HFFc6 (cell line): ENCODE measurements around the gene RAB40C. TPM values are rescaled to one million over a fixed set of nuclear protein-coding genes. Genes with fewer than 3 reads are reported as not detected.

Experiments used
- DNase-seq: peaks from one replicate; pipeline ENCODE4 v3.0.0-alpha.2; 2018
- H3K27ac Mint-ChIP-seq: 2 replicates; pipeline ENCODE4 v1.8.0; 2020; ENCODE audit warnings: mild to moderate bottlenecking, mixed read lengths
- H3K27me3 Mint-ChIP-seq: 2 replicates; pipeline ENCODE4 v1.8.0; 2021; ENCODE audit warnings: mild to moderate bottlenecking, moderate library complexity, mixed read lengths; ENCODE audit not compliant: insufficient read depth
- H3K36me3 Mint-ChIP-seq: 2 replicates; pipeline ENCODE4 v1.8.0; 2021; ENCODE audit warnings: low read depth, mixed read lengths
- H3K4me1 Mint-ChIP-seq: 2 replicates; pipeline ENCODE4 v1.8.0; 2020; ENCODE audit warnings: low read depth, mixed read lengths
- H3K4me3 Mint-ChIP-seq: 2 replicates; pipeline ENCODE4 v1.8.0; 2020; ENCODE audit warnings: mild to moderate bottlenecking, moderate library complexity, mixed read lengths
- H3K9me3 Mint-ChIP-seq: 2 replicates; pipeline ENCODE4 v1.8.0; 2020; ENCODE audit warnings: mild to moderate bottlenecking, mixed read lengths
- total RNA-seq, 6 experiments: library from RNA; stranded (reverse); fragmentation: NEBNext Ultra II Directional; extraction: Animal tissue kit (Norgen Biotek cat#: 25700); gene quantifications; 2 replicates in 1 of 6; 3 replicates in 5 of 6; pipeline ENCODE4 v1.2.3, GENCODE V29; 2021
- TF ChIP-seq, protein P1 (sequence below): fragments of 200-600 bp; sonication (generic); IDR thresholded peaks from 2 replicates; pipeline ENCODE4 v1.5.0; 2021; ENCODE audit warnings: antibody characterized with exemption, mild to moderate bottlenecking

RAB40C gene
- total RNA-seq, 6 experiments from 2014 or later, result 11.3 to 14.8 (median 12.2) TPM

DNA sequence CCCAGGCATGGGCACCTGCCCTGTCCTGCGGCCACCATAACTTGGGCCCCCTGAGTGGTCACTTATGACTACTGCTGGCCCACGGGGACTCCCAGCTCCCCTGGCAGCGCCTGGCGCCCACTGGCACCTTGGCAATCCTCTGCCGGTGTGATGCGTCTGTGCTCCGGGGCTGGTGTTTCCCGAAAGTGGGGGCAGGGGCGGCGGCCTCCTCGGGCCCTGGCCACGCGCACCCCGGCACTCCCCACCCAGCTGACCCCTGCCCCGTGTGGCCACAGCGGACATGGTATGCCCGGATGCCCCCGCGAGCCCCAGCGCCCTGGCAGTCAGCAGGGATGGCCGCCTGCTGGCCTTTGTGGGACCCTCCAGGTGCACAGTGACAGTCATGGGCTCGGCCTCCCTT, 67.6 kb downstream of the RAB40C start:
- no peaks in the 10 kb centered on the region for H3K36me3 Mint-ChIP-seq
- H3K27ac Mint-ChIP-seq, result no peak overlapping the region
- no peaks in the 10 kb centered on the region for H3K9me3 Mint-ChIP-seq
- DNase-seq, result no peak
- no peaks in the 10 kb centered on the region for H3K27me3 Mint-ChIP-seq
- H3K4me3 Mint-ChIP-seq, result no peak overlapping the region
- no peaks in the 10 kb centered on the region for H3K4me1 Mint-ChIP-seq
- TF ChIP-seq, protein P1, sequence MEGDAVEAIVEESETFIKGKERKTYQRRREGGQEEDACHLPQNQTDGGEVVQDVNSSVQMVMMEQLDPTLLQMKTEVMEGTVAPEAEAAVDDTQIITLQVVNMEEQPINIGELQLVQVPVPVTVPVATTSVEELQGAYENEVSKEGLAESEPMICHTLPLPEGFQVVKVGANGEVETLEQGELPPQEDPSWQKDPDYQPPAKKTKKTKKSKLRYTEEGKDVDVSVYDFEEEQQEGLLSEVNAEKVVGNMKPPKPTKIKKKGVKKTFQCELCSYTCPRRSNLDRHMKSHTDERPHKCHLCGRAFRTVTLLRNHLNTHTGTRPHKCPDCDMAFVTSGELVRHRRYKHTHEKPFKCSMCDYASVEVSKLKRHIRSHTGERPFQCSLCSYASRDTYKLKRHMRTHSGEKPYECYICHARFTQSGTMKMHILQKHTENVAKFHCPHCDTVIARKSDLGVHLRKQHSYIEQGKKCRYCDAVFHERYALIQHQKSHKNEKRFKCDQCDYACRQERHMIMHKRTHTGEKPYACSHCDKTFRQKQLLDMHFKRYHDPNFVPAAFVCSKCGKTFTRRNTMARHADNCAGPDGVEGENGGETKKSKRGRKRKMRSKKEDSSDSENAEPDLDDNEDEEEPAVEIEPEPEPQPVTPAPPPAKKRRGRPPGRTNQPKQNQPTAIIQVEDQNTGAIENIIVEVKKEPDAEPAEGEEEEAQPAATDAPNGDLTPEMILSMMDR, result no peak

DNA sequence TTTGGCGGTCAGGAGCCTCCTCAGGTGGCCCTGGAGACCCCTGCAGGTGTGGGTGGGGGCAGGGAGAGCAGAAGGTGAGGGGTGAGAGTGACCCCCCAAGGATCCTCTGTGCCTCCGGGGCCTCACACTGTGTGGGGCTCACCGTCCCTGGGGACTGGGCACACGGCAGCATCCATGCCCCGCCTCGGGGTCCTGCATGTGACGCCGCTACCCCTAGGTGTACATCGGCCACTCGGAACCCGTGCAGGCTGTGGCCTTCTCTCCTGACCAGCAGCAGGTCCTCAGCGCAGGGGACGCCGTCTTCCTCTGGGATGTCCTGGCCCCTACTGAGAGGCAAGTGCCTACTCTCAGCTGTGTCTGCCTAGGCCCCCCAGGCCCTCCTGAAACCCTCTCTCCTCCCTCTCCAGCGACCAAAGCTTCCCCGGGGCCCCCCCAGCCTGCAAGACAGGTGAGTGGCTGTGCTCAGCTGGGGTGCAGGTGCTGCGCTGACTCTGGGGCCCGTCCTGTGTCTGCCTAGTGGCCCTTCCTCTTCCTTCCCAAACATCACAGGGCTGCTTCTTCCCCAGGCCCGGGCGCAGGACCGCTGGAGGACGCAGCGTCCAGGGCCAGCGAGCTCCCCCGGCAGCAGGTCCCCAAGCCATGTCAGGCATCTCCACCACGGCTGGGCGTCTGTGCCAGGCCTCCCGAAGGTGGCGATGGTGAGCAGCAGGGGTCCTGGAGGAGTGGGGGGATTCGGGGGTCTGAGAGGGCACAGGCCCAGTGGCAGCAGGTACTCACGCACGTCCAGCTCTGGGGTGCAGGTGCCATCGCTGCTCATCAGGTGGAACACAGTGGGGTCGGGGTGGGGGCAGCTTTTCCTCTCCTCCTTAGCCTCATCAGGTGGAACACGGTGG, 69.1 kb downstream of the RAB40C start:
- DNase-seq, result no peak
- Mint-ChIP-seq H3K9me3 (no peaks in the 10 kb centered on the region), H3K27ac (no peak overlapping the region), H3K27me3 (no peaks in the 10 kb centered on the region), H3K4me1 (no peaks in the 10 kb centered on the region), H3K4me3 (no peak overlapping the region), H3K36me3 (no peaks in the 10 kb centered on the region)
- TF ChIP-seq, protein P1, result peak; percentile 43

DNA sequence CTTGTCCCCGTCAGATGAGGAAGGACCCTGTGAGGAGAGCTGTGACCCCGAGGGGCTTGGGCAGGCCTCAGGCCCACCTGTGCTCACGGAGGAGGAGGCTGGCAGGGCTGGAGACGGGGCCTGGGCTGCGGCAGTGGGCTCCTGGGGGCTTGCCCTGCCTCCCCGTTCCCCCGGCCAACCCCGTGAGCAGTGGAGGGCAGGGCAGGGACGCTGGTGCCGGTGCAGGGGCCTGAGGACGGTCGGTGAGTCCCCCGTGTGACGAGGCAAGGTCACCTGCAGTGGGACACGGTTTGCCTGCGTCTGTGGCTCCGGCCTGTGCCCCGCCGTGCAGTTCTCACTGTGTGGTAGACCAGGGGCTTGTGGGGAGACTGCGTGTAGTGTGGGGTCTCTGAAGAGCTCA, 69.8 kb downstream of the RAB40C start:
- TF ChIP-seq, protein P1, result no peak
- Mint-ChIP-seq H3K27me3 (no peaks in the 10 kb centered on the region), H3K4me1 (no peaks in the 10 kb centered on the region), H3K36me3 (no peaks in the 10 kb centered on the region), H3K4me3 (no peak overlapping the region), H3K27ac (no peak overlapping the region), H3K9me3 (no peaks in the 10 kb centered on the region)
- DNase-seq, result no peak

DNA sequence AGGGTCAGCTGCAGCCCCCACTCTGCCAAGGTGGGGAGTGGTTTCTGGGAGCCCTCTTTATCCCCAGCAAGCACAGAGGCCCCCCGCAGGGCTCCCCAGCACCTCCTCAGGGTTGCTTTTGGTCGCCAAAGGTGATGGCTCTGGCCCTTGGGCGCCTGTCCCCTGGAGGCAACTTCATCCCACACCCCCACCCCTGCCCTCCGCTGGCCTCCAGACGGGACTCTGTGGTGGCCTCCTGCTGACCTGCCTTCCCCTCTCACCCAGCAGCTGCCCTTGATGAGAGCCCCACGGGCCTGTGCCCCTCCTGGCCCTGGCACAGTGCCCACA, 70.2 kb downstream of the RAB40C start:
- Mint-ChIP-seq H3K9me3 (no peaks in the 10 kb centered on the region), H3K4me3 (no peak overlapping the region), H3K27ac (no peak overlapping the region), H3K4me1 (no peaks in the 10 kb centered on the region), H3K27me3 (no peaks in the 10 kb centered on the region), H3K36me3 (no peaks in the 10 kb centered on the region)
- TF ChIP-seq, protein P1, result no peak
- no peak for DNase-seq

DNA sequence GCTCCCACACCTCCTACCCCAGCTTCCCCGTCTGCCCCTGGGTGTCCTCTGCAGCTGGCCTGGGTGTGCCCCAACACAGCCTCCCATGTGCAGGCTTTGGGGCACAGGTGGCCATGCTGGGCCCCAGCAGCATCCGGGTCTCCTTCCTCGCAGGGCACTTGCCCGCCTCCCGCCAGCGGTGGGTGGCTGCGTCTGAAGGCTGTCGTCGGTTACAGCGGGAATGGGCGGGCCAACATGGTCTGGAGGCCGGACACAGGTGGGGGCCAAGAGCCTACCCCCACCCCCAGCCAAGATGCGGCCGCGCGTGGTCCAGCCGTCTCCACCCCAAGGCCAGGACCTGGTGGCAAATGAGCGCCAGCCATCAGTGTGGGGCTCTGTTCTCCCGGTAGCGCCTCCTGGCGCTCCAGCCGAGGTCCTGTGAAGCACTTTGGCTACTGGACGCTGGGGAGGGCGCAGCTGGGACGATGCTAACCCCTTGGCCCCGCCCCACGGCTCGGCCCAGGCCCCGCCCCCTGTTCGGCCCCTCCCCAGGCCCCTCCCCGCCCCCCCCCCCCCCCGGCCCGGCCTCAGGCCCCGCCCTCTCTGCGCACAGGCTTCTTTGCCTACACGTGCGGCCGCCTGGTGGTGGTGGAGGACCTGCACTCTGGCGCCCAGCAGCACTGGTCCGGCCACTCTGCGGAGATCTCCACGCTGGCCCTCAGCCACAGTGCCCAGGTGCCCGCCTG, 70.8 kb downstream of the RAB40C start:
- no peaks in the 10 kb centered on the region for H3K9me3 Mint-ChIP-seq
- DNase-seq, result peak; percentile 76
- H3K4me1 Mint-ChIP-seq, result no peaks in the 10 kb centered on the region
- H3K27ac Mint-ChIP-seq, result no peak overlapping the region; the same call in 1 of the 2 replicates
- peak overlapping the region; percentile 13; the same call in 1 of the 2 replicates for H3K4me3 Mint-ChIP-seq
- no peaks in the 10 kb centered on the region for H3K27me3 Mint-ChIP-seq
- TF ChIP-seq, protein P1, result peak; percentile 73
- H3K36me3 Mint-ChIP-seq, result no peaks in the 10 kb centered on the region
